Caki2 (cell line): ENCODE data around the gene ITGA5. TPM values are rescaled to one million over a fixed set of nuclear protein-coding genes. Genes with fewer than 3 reads are reported as not detected.

Experiments
- DNase-seq: peaks from one replicate; pipeline ENCODE4 v3.0.0-alpha.2; 2015; ENCODE audit warnings: low read depth
- in situ Hi-C: cut with HindIII; loops from 2 replicates; pipeline ENCODE4 v1.10.0; 2016; ENCODE audit warnings: low sequenced_read_pairs, low pct_unique_long_range_greater_than_20kb, mixed read lengths
- total RNA-seq: library from RNA; depleted of rRNA; stranded (reverse); fragments of >200 nt; shearing (Covaris generic); gene quantifications from 2 replicates; pipeline ENCODE4 v1.2.3, GENCODE V29; 2014; ENCODE audit warnings: low replicate concordance; rRNA removed

ITGA5 gene
- total RNA-seq, 1 experiment from 2014 or later = 44.7 TPM

DNA sequence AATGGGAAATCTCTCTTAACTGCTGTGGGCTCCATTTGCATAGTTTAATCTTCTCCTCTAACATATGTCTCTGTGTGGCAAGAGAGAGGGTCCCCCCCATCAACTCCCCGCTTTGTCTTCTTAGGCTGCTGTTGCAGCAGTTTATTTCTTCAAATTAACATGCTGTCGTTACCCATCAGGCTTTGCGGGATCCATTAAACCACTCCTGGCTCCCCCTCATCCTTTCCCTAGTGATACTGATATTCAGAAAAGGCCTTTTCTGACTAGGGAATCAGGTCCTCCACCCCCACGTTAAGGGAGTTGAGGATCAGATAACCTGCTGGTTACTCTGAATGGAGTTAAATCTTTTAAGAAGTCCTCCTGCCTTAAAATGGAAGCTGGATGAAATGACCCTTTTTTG, 70.0 kb downstream of the ITGA5 start:
- no peak for DNase-seq
- in situ Hi-C loops = no loop called here

Other genes with a start within 250 kb of the ITGA5 start
- 40.5 and 85.2 TPM in 2 replicates for gene SMUG1, start 230.3 kb downstream of the ITGA5 start, total RNA-seq
- gene CBX5, start 139.1 kb downstream of the ITGA5 start, total RNA-seq = 40.4 and 44.3 TPM in 2 replicates
- 111 and 112 TPM in 2 replicates for gene HNRNPA1, start 138.5 kb downstream of the ITGA5 start, total RNA-seq
- gene NFE2, start 118.3 kb downstream of the ITGA5 start, total RNA-seq = not detected in 2 replicates
- 366 and 493 TPM in 2 replicates for gene COPZ1, start 94.1 kb downstream of the ITGA5 start, total RNA-seq
- gene GPR84, start 54.8 kb downstream of the ITGA5 start, total RNA-seq = not detected in 2 replicates
- gene ZNF385A, start 34.5 kb downstream of the ITGA5 start, total RNA-seq = 1.7 and 1.8 TPM in 2 replicates
- gene GTSF1, start 54.3 kb upstream of the ITGA5 start, total RNA-seq = not detected in 2 replicates
- gene NCKAP1L, start 78.5 kb upstream of the ITGA5 start, total RNA-seq = not detected in 2 replicates
- 0.64 TPM in 1 of 2 replicates, not detected in the other for gene PDE1B, start 130.3 kb upstream of the ITGA5 start, total RNA-seq
- gene PPP1R1A, start 169.4 kb upstream of the ITGA5 start, total RNA-seq = 6.6 and 9.2 TPM in 2 replicates
- not detected in 2 replicates for gene LACRT, start 215.6 kb upstream of the ITGA5 start, total RNA-seq
- gene DCD, start 229.1 kb upstream of the ITGA5 start, total RNA-seq = not detected in 2 replicates